A549 (cell line): Measurements from ENCODE around the gene ERFL. TPM values are rescaled to one million over a fixed set of nuclear protein-coding genes. Genes with fewer than 3 reads are reported as not detected.

Source experiments
- ATAC-seq, 2 experiments: fragments of 200-7000 bp in 1 of 2; fragments of >200 bp in 1 of 2; cut with Nextera tagmentation in 1 of 2; cut with Tn5 transposase in 1 of 2; 3 replicates each; pipeline versions ENCODE4 v1.8.0 to v1.9.1; 2018 to 2020; ENCODE audit warnings: mild to moderate bottlenecking in 1 of 2, moderate library complexity in 1 of 2
- CTCF ChIA-PET: fragments of 300-600 bp; sonication (Branson Sonifier 250); formaldehyde crosslinking; extraction: SDS; loops from one replicate; lab custom pipeline; 2021; ENCODE audit warnings: antibody characterized with exemption, inconsistent platforms; lab: Yijun Ruan, JAX
- POLR2A ChIA-PET: fragments of 350-600 bp; formaldehyde crosslinking; extraction: SDS; loops from one replicate; lab custom pipeline; 2021; ENCODE audit warnings: antibody characterized with exemption, inconsistent platforms; lab: Yijun Ruan, JAX
- DNase-seq, 2 experiments: peaks; one replicate each; pipeline versions ENCODE4 v3.0.0 to v3.0.0-alpha.2; 2011 to 2016; ENCODE audit warnings: low read depth in 1 of 2, low spot score in 1 of 2
- FAIRE-seq: peaks from 2 replicates; lab custom pipeline; 2011; peaks lifted over from hg19 to GRCh38; lab: Jason Lieb, UNC
- H3K27ac ChIP-seq, 2 experiments: fragments of >200 bp; sonication (Bioruptor Twin); formaldehyde crosslinking; 3 replicates each; pipeline ENCODE4 v1.5.1; 2016 to 2017
- H3K4me1 ChIP-seq: fragments of >200 bp; sonication (Bioruptor Twin); formaldehyde crosslinking; 3 replicates; pipeline ENCODE4 v1.6.1; 2016
- H3K4me2 ChIP-seq: fragments of >200 bp; sonication (Bioruptor Twin); formaldehyde crosslinking; 3 replicates; pipeline ENCODE4 v1.6.1; 2016
- H3K4me3 ChIP-seq: fragments of >200 bp; sonication (Bioruptor Twin); formaldehyde crosslinking; 3 replicates; pipeline ENCODE4 v1.5.1; 2016
- H3K9me3 ChIP-seq: fragments of >200 bp; sonication (Bioruptor Twin); formaldehyde crosslinking; 3 replicates; pipeline ENCODE4 v1.6.1; 2016
- BHLHE40 ChIP-seq: IDR thresholded peaks from 2 replicates; pipeline ENCODE4 v1.6.1; 2012; ENCODE audit warnings: low read depth, low read length, inconsistent platforms
- EHF ChIP-seq: fragments of 250-450 bp; sonication (Bioruptor Pico); IDR thresholded peaks from 2 replicates; pipeline ENCODE4 v1.5.0; 2020; ENCODE audit warnings: mild to moderate bottlenecking
- EP300 ChIP-seq, 2 experiments: fragments of >200 bp; sonication (Bioruptor Twin); formaldehyde crosslinking; IDR thresholded peaks; 2 replicates in 1 of 2; 3 replicates in 1 of 2; pipeline ENCODE4 v1.6.1; 2016 to 2017
- ESRRA ChIP-seq: fragments of 150-350 bp; IDR thresholded peaks from 2 replicates; pipeline ENCODE4 v1.6.1; 2014; ENCODE audit warnings: mild to moderate bottlenecking, low read length, borderline replicate concordance
- FOSL2 ChIP-seq, 2 experiments: fragments of 450-650 bp in 1 of 2; fragments of >200 bp in 1 of 2; sonication (Bioruptor Twin) in 1 of 2; formaldehyde crosslinking; IDR thresholded peaks; 2 replicates each; pipeline versions ENCODE4 v1.5.0 to v1.6.1; 2016 to 2020; ENCODE audit warnings: mild to moderate bottlenecking in 1 of 2, moderate library complexity in 1 of 2
- FOXS1 ChIP-seq: fragments of 250-450 bp; sonication (Bioruptor Pico); IDR thresholded peaks from 2 replicates; pipeline ENCODE4 v1.5.0; 2020; ENCODE audit warnings: mild to moderate bottlenecking, moderate library complexity
- GATA3 ChIP-seq: IDR thresholded peaks from 2 replicates; pipeline ENCODE4 v1.6.1; 2012; ENCODE audit warnings: borderline replicate concordance
- HES2 ChIP-seq: fragments of >200 bp; sonication (Bioruptor Twin); formaldehyde crosslinking; IDR thresholded peaks from 2 replicates; pipeline ENCODE4 v1.6.1; 2016
- JUN ChIP-seq, 2 experiments: fragments of >200 bp; sonication (Bioruptor Twin); formaldehyde crosslinking; IDR thresholded peaks; 2 replicates in 1 of 2; 3 replicates in 1 of 2; pipeline ENCODE4 v1.6.1; 2016 to 2017
- KDM1A ChIP-seq: fragments of 200-600 bp; sonication (generic); IDR thresholded peaks from 2 replicates; pipeline ENCODE4 v1.6.1; 2016; ENCODE audit warnings: low read depth, mild to moderate bottlenecking
- KDM5A ChIP-seq: fragments of 200-600 bp; sonication (generic); IDR thresholded peaks from 2 replicates; pipeline ENCODE4 v1.6.1; 2016; ENCODE audit warnings: antibody characterized with exemption, mild to moderate bottlenecking
- MAZ ChIP-seq: fragments of 150-350 bp; IDR thresholded peaks from 2 replicates; pipeline ENCODE4 v1.6.1; 2014; ENCODE audit warnings: antibody characterized with exemption, low read depth, low read length, borderline replicate concordance
- NFE2L2 ChIP-seq: fragments of 150-350 bp; conservative IDR thresholded peaks from 2 replicates; pipeline ENCODE4 v1.6.1; 2014; ENCODE audit warnings: low read length
- NR3C1 ChIP-seq: fragments of >200 bp; sonication (Bioruptor Twin); formaldehyde crosslinking; IDR thresholded peaks from 3 replicates; pipeline ENCODE4 v1.6.1; 2017
- PBX3 ChIP-seq: IDR thresholded peaks from 2 replicates; pipeline ENCODE4 v1.6.1; 2012
- PHF8 ChIP-seq: fragments of 200-600 bp; sonication (generic); IDR thresholded peaks from 2 replicates; pipeline ENCODE4 v1.6.1; 2016; ENCODE audit warnings: low read depth, mild to moderate bottlenecking, antibody characterized with exemption, moderate library complexity, borderline replicate concordance
- POLR2A ChIP-seq: IDR thresholded peaks from 2 replicates; pipeline ENCODE4 v1.6.1; 2012; ENCODE audit warnings: mild to moderate bottlenecking, low read length
- RAD21 ChIP-seq, 2 experiments: fragments of >200 bp in 1 of 2; sonication (Bioruptor Twin) in 1 of 2; formaldehyde crosslinking in 1 of 2; IDR thresholded peaks in 1 of 2; conservative IDR thresholded peaks in 1 of 2; 2 replicates in 1 of 2; 3 replicates in 1 of 2; pipeline ENCODE4 v1.6.1; 2012 to 2018; ENCODE audit warnings: inconsistent platforms in 1 of 2
- RARB ChIP-seq: fragments of 250-450 bp; sonication (Bioruptor Pico); IDR thresholded peaks from 2 replicates; pipeline ENCODE4 v1.8.0; 2021; ENCODE audit warnings: mild to moderate bottlenecking, moderate library complexity
- RCOR1 ChIP-seq: fragments of 150-350 bp; IDR thresholded peaks from 2 replicates; pipeline ENCODE4 v1.6.1; 2014; ENCODE audit warnings: antibody characterized with exemption, low read length, low read depth
- RFX5 ChIP-seq: fragments of 450-650 bp; IDR thresholded peaks from 2 replicates; pipeline ENCODE4 v1.7.1; 2014; ENCODE audit warnings: antibody characterized with exemption, mild to moderate bottlenecking, moderate library complexity
- ZFP36 ChIP-seq: fragments of 450-650 bp; IDR thresholded peaks from 2 replicates; pipeline ENCODE4 v1.6.1; 2014; ENCODE audit warnings: borderline replicate concordance; ENCODE audit not compliant: partially characterized antibody
- WGBS: methylation state at CpG from one replicate; pipeline ENCODE4 v1.1.6; 2017; ENCODE audit errors: missing lambda C conversion rate; 5-methylcytosine and 5-hydroxymethylcytosine counted together
- polyA plus RNA-seq, 4 experiments: library from polyadenylated mRNA; depleted of rRNA in 3 of 4; stranded (reverse); fragments of >200 nt; fragmentation: RNase III in 1 of 4; extraction: RNeasy Plus Mini Kit Qiagen cat#74134 plus additional on column Dnase treatment in 1 of 4; gene quantifications; 2 replicates in 3 of 4; 3 replicates in 1 of 4; pipeline ENCODE4 v1.2.3, GENCODE V29; 2011 to 2017
- TF ChIP-seq, protein P1 (sequence below): IDR thresholded peaks from 2 replicates; pipeline ENCODE4 v1.6.1; 2012; ENCODE audit warnings: low read depth, borderline replicate concordance
- TF ChIP-seq, protein P2 (sequence below): fragments of >200 bp; sonication (Bioruptor Twin); formaldehyde crosslinking; IDR thresholded peaks from 3 replicates; pipeline ENCODE4 v1.5.1; 2016
- TF ChIP-seq, protein P3 (sequence below): fragments of 250-450 bp; sonication (Bioruptor Pico); IDR thresholded peaks from 2 replicates; pipeline ENCODE4 v1.5.0; 2021; ENCODE audit warnings: mild to moderate bottlenecking, moderate library complexity, borderline replicate concordance
- TF ChIP-seq, protein P4 (sequence below): IDR thresholded peaks from 2 replicates; pipeline ENCODE4 v1.6.1; 2012

ERFL gene
- polyA plus RNA-seq, 2 of the 4 experiments (the other 2 are of a cell fraction): 0.15 to 0.19 TPM

DNA sequence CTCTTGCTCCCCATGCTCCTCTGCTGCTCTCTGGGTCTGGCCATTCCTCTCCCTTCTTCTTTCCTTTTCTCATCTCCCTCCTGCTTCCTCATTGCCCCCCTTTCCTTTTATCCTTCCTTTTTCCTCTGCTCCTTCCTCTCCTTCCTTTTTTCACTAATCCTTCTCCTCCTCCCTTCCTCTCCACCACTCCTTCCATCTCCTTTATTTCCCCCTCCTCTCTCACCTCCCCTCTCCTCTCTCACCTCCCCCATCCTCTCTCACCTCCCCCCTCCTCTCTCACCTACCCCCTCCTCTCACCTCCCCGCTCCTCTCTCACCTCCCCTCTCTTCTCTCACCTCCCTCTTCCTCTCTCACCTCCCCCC, 31.7 kb downstream of the ERFL start:
- Histone ChIP-seq H3K4me2 (no peak overlapping the region), H3K4me1 (peaks cover 14% of the 10 kb centered on the region; the same call in 2 of the 3 replicates), H3K9me3 (no peaks in the 10 kb centered on the region), H3K4me3 (no peak overlapping the region), H3K27ac (peak overlapping the region in 1 of 2 experiments; percentile 52; a peak in 2 of 6 replicates)
- ATAC-seq (peak; percentile 11 to 15; a peak in 4 of 6 replicates), DNase-seq (no peak), FAIRE-seq (no peak)
- POLR2A ChIA-PET: no interaction called here
- CTCF ChIA-PET: interaction anchor here (0.6 to 2.7 kb wide), 13 partner anchors 9 to 127 kb away, joined by 3 to 18 read pairs (median 3); no protein-coding TSS in a partner anchor
- TF ChIP-seq RCOR1: no peak
- TF ChIP-seq, protein P1, sequence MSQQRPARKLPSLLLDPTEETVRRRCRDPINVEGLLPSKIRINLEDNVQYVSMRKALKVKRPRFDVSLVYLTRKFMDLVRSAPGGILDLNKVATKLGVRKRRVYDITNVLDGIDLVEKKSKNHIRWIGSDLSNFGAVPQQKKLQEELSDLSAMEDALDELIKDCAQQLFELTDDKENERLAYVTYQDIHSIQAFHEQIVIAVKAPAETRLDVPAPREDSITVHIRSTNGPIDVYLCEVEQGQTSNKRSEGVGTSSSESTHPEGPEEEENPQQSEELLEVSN: no peak
- TF ChIP-seq FOSL2 (IDR thresholded peaks at IDR 0.05): no peak
- TF ChIP-seq FOSL2 (CRISPR knock-in tag; IDR thresholded peaks at IDR 0.05): no peak
- no peak for TF ChIP-seq PHF8
- TF ChIP-seq RAD21 (conservative IDR thresholded peaks at IDR 0.05 in 1 of 2, IDR thresholded peaks at IDR 0.05 in 1 of 2): no peak
- no peak for TF ChIP-seq PBX3
- no peak for TF ChIP-seq MAZ
- TF ChIP-seq, protein P2, sequence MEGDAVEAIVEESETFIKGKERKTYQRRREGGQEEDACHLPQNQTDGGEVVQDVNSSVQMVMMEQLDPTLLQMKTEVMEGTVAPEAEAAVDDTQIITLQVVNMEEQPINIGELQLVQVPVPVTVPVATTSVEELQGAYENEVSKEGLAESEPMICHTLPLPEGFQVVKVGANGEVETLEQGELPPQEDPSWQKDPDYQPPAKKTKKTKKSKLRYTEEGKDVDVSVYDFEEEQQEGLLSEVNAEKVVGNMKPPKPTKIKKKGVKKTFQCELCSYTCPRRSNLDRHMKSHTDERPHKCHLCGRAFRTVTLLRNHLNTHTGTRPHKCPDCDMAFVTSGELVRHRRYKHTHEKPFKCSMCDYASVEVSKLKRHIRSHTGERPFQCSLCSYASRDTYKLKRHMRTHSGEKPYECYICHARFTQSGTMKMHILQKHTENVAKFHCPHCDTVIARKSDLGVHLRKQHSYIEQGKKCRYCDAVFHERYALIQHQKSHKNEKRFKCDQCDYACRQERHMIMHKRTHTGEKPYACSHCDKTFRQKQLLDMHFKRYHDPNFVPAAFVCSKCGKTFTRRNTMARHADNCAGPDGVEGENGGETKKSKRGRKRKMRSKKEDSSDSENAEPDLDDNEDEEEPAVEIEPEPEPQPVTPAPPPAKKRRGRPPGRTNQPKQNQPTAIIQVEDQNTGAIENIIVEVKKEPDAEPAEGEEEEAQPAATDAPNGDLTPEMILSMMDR: no peak
- no peak for TF ChIP-seq ESRRA
- no peak for TF ChIP-seq NFE2L2
- no peak for TF ChIP-seq GATA3
- TF ChIP-seq FOXS1 (CRISPR knock-in tag): no peak
- TF ChIP-seq KDM5A: no peak
- no peak for TF ChIP-seq KDM1A
- no peak for TF ChIP-seq POLR2A
- TF ChIP-seq, protein P3, sequence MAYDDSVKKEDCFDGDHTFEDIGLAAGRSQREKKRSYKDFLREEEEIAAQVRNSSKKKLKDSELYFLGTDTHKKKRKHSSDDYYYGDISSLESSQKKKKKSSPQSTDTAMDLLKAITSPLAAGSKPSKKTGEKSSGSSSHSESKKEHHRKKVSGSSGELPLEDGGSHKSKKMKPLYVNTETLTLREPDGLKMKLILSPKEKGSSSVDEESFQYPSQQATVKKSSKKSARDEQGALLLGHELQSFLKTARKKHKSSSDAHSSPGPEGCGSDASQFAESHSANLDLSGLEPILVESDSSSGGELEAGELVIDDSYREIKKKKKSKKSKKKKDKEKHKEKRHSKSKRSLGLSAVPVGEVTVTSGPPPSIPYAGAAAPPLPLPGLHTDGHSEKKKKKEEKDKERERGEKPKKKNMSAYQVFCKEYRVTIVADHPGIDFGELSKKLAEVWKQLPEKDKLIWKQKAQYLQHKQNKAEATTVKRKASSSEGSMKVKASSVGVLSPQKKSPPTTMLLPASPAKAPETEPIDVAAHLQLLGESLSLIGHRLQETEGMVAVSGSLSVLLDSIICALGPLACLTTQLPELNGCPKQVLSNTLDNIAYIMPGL (CRISPR knock-in tag): no peak
- TF ChIP-seq EP300 (IDR thresholded peaks at IDR 0.05): no peak
- no peak for TF ChIP-seq EHF (CRISPR knock-in tag)
- TF ChIP-seq RARB: no peak
- WGBS: 83% methylated on average over 1 of the region's 1 CpG

DNA sequence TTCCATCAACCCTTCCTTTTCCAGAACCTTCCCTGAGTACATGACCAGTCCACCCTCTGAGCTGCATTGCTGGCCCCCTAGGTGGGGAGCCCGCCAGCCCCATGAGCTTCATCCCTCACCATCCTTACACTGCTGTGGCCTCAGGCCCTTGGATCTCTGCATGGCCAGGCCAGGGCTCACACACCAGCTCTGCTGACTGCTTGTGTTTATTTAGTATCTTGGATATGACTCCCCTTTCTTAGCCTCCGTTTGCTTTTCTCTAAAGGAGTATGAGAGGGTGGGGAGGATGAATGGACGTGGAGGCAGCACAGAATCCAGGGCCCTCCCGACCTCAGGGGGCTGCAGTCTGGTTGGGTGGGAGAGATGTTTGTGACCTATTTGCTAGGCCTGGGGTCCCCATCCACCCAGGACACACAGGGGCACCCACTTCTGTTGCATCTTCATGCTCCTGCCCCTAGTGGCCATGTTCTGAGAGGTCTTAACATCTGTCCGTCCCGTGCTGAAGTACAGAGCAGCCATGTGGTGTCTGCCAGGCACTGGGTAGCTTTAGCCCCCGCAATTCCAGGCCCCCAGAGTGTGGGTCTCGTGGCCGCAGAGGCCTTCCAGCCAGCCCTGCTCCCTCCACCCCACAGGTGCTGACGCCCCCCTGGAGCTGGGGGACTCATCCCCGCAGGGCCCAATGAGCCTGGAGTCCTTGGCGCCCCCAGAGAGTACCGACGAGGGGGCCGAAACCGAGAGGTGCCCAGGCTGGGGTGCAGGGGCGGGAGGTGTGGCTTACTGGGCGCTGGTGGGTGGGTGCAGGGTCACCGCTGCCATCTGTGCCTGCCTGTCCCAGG, 32.3 kb downstream of the ERFL start:
- Histone ChIP-seq H3K27ac (peak overlapping the region in 1 of 2 experiments; percentile 52; a peak in 2 of 6 replicates), H3K4me3 (no peak overlapping the region), H3K4me2 (no peak overlapping the region), H3K9me3 (no peaks in the 10 kb centered on the region), H3K4me1 (peaks cover 14% of the 10 kb centered on the region; the same call in 2 of the 3 replicates)
- ATAC-seq (peak; percentile 77 to 89), DNase-seq (peak; percentile 72 to 79), FAIRE-seq (peak; percentile 82)
- POLR2A ChIA-PET: interaction anchor here (0.7 to 1.0 kb wide), 2 partner anchors 23 to 36 kb away, joined by 3 to 5 read pairs; partner anchors contain the start of gene RPS19
- CTCF ChIA-PET: interaction anchor here (0.5 to 2.7 kb wide), 20 partner anchors 9 to 1709 kb away, joined by 3 to 18 read pairs (median 3); no protein-coding TSS in a partner anchor
- WGBS: 81% methylated on average over 19 of the region's 19 CpGs
- no peak for TF ChIP-seq RFX5
- TF ChIP-seq NR3C1: no peak
- TF ChIP-seq, protein P4, sequence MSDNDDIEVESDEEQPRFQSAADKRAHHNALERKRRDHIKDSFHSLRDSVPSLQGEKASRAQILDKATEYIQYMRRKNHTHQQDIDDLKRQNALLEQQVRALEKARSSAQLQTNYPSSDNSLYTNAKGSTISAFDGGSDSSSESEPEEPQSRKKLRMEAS: 0 out of 2 replicates have a peak, but pooled peaks have one; percentile 42
- TF ChIP-seq KDM1A: no peak
- TF ChIP-seq BHLHE40: no peak
- TF ChIP-seq RAD21 (conservative IDR thresholded peaks at IDR 0.05 in 1 of 2, IDR thresholded peaks at IDR 0.05 in 1 of 2): no peak
- TF ChIP-seq RCOR1: no peak
- TF ChIP-seq, protein P2: peak; percentile 45
- no peak for TF ChIP-seq JUN (IDR thresholded peaks at IDR 0.05)
- TF ChIP-seq ESRRA: no peak
- no peak for TF ChIP-seq FOXS1 (CRISPR knock-in tag)
- no peak for TF ChIP-seq ZFP36
- no peak for TF ChIP-seq HES2
